GM12878 (cell line): Measurements from ENCODE around the gene RNFT2. TPM values are rescaled to one million over a fixed set of nuclear protein-coding genes. Genes with fewer than 3 reads are reported as not detected.
A peak's percentile ranks its signal among the peaks of the same experiment; 100 is the strongest.
"Not testable (repeated sequence)": the region's sequence is repeated elsewhere in the genome, so short reads cannot be mapped to it uniquely, and the experiment has no call there.

ENCODE experiments used
- ATAC-seq: fragments of 200-7000 bp; cut with Tn5 transposase; 3 replicates; pipeline ENCODE4 v1.9.1; 2020; ENCODE audit warnings: mild to moderate bottlenecking, moderate library complexity
- BruUV-seq: library from RNA; stranded (reverse); fragments of 400-500 nt; replicated peaks from 2 replicates; lab custom pipeline; 2021; lab: Mats Ljungman, UMichigan
- CTCF ChIA-PET: fragments of 300-600 bp; sonication (Branson Sonifier 250); formaldehyde crosslinking; extraction: SDS; loops from one replicate; lab custom pipeline; 2021; ENCODE audit warnings: inconsistent platforms; lab: Yijun Ruan, JAX
- POLR2A ChIA-PET: fragments of 350-600 bp; formaldehyde crosslinking; extraction: SDS; loops from one replicate; lab custom pipeline; 2021; ENCODE audit warnings: inconsistent platforms; lab: Charles Lee
- RAD21 ChIA-PET: fragments of 300-600 bp; sonication (Branson Sonifier 250); formaldehyde crosslinking; loops from one replicate; lab custom pipeline; 2023; ENCODE audit warnings: antibody characterized with exemption; ENCODE audit not compliant: unreplicated experiment; lab: Charles Lee
- SMC1A ChIA-PET: fragments of 300-600 bp; sonication (Branson Sonifier 250); formaldehyde crosslinking; loops from one replicate; lab custom pipeline; 2023; ENCODE audit not compliant: unreplicated experiment, uncharacterized antibody; lab: Charles Lee
- DNase-seq: peaks from one replicate; pipeline ENCODE4 v3.0.0-alpha.2; 2011; ENCODE audit warnings: low read depth, low spot score
- FAIRE-seq: peaks from 3 replicates; lab custom pipeline; 2011; peaks lifted over from hg19 to GRCh38; lab: Jason Lieb, UNC
- H2AFZ ChIP-seq: 2 replicates; pipeline ENCODE4 v1.6.0; 2011; ENCODE audit warnings: low read depth, low read length, control low read depth; ENCODE audit not compliant: control insufficient read depth
- H3K27ac ChIP-seq: 2 replicates; pipeline ENCODE4 v1.5.1; 2011; ENCODE audit warnings: control low read depth; ENCODE audit not compliant: control insufficient read depth, insufficient read depth
- H3K27me3 ChIP-seq, 2 experiments: replicated peaks in 1 of 2; 2 replicates each; pipeline versions ENCODE4 v1.6.0 to v1.6.1; 2011; ENCODE audit warnings: low read length in 1 of 2; ENCODE audit not compliant: control insufficient read depth in 2 of 2, insufficient read depth in 2 of 2
- H3K36me3 ChIP-seq, 2 experiments: 2 replicates each; pipeline ENCODE4 v1.5.1; 2011; ENCODE audit warnings: low read length in 1 of 2; ENCODE audit not compliant: control insufficient read depth in 2 of 2, insufficient read depth in 2 of 2
- H3K4me1 ChIP-seq: 2 replicates; pipeline ENCODE4 v1.6.1; 2011; ENCODE audit warnings: mild to moderate bottlenecking, low read length, moderate library complexity, mixed read lengths; ENCODE audit not compliant: control insufficient read depth, insufficient read depth
- H3K4me2 ChIP-seq: 2 replicates; pipeline ENCODE4 v1.6.0; 2011; ENCODE audit warnings: control low read depth; ENCODE audit not compliant: control insufficient read depth, insufficient read depth
- H3K4me3 ChIP-seq: fragments of 200-600 bp; sonication (generic); 2 replicates; pipeline ENCODE4 v1.5.1; 2016
- H3K79me2 ChIP-seq: 2 replicates; pipeline ENCODE4 v1.6.0; 2011; ENCODE audit warnings: low read length; ENCODE audit not compliant: control insufficient read depth, insufficient read depth
- H3K9ac ChIP-seq: 2 replicates; pipeline ENCODE4 v1.8.0; 2011; ENCODE audit warnings: low read length, control low read depth, mixed read lengths; ENCODE audit not compliant: control insufficient read depth, insufficient read depth
- H3K9me3 ChIP-seq: replicated peaks from 3 replicates; pipeline ENCODE4 v1.5.1; 2011; ENCODE audit warnings: mild to moderate bottlenecking, low read length; ENCODE audit not compliant: control insufficient read depth, insufficient read depth
- H4K20me1 ChIP-seq: 2 replicates; pipeline ENCODE4 v1.6.0; 2011; ENCODE audit not compliant: control insufficient read depth, insufficient read depth
- BMI1 ChIP-seq: fragments of 450-650 bp; IDR thresholded peaks from 2 replicates; pipeline ENCODE4 v1.6.1; 2016; ENCODE audit warnings: mild to moderate bottlenecking, moderate library complexity, borderline replicate concordance
- CHD1 ChIP-seq: IDR thresholded peaks from 2 replicates; pipeline ENCODE4 v1.6.1; 2012; ENCODE audit warnings: low read depth, low read length, improper control_type of control experiment
- WGBS: methylation state at CpG from one replicate; pipeline ENCODE4 v1.1.6; 2016; ENCODE audit warnings: low lambda C conversion rate; ENCODE audit not compliant: insufficient replicate concordance, insufficient coverage; ENCODE audit errors: missing lambda C conversion rate; 5-methylcytosine and 5-hydroxymethylcytosine counted together
- in situ Hi-C: fragments of 300-500 bp; cut with MboI; formaldehyde crosslinking; loops from 9 replicates; pipeline ENCODE4 v1.14.3; 2018; ENCODE audit warnings: mixed read lengths
- intact Hi-C: fragments of 100-400 bp; cut with micrococcal nuclease; formaldehyde crosslinking; loops from one replicate; pipeline ENCODE4 v1.14.2; 2022; ENCODE audit not compliant: unreplicated experiment
- polyA plus RNA-seq, 11 experiments: library from polyadenylated mRNA; depleted of rRNA in 4 of 11; unstranded in 6 of 11; stranded (reverse) in 5 of 11; fragments of >200 nt; fragmentation: Nextera tagmentation in 4 of 11; fragmentation: Illumina TruSeq in 1 of 11; extraction: Ambion mirVana in 4 of 11; extraction: Trizol in 1 of 11; gene quantifications; 1 replicate in 1 of 11; 2 replicates in 10 of 11; pipeline versions ENCODE4 v1.2.1 to v1.2.3, GENCODE V29; 2011 to 2016; ENCODE audit warnings: inconsistent platforms in 2 of 11, missing spikeins in 2 of 11, low read depth in 1 of 11
- total RNA-seq, 4 experiments: library from RNA; depleted of rRNA in 3 of 4; stranded (reverse); fragments of >200 nt in 3 of 4; fragmentation: Illumina TruSeq in 1 of 4; extraction: Trizol in 1 of 4; gene quantifications; 2 replicates each; pipeline versions ENCODE4 v1.2.1 to v1.2.3, GENCODE V29; 2013 to 2021

Gene RNFT2
- total and polyA plus RNA-seq, 10 of the 15 experiments (the other 5 are each of a cell fraction or from before 2014, with no cell fraction given) = 2.5 to 17.3 (median 9.7) TPM

DNA sequence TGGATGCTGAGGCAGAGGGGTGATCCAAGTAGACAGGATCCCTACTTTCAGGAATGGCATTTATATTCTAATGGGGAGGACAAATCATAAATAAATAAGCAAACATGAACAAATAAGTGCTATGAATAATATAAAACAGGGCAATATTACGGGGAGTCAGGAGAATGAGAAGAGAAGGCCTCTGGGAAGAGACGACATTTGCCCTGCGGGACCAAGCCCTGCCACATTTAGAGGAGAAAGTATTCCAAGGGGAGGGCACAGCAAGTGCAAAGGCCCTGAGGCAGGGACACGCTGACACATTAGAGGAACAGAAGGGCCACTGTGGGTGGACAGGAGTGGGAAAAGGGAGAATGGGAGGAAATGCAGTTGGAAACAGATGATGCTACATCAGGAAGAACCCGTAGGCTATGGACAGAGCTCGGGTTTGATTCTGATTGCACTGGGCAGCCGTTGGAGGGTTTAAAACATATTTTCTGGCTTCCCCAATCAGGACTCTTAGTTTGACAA lies 1.3 kb downstream of the RNFT2 start:
- H2AFZ ChIP-seq = no peak overlapping the region
- ChIA-PET POLR2A (no interaction called here), RAD21 (no interaction called here), CTCF (no interaction called here), SMC1A (no interaction called here)
- DNase-seq (no peak), FAIRE-seq (no peak), ATAC-seq (no peak)
- in situ Hi-C loops (no loop called here), intact Hi-C loops (loop anchor here (10.0 kb wide), 1 partner anchor 145 kb away; the partner anchor contains the start of gene HRK)
- H3K4me1 ChIP-seq = peaks cover 4% of the 10 kb centered on the region; the same call in 1 of the 2 replicates
- H3K27ac ChIP-seq = no peak overlapping the region
- TF ChIP-seq CHD1 (no peak), BMI1 (no peak)
- no peaks in the 10 kb centered on the region; a peak in 1 of 4 replicates for H3K36me3 ChIP-seq
- peaks cover 21% of the 10 kb centered on the region for H3K79me2 ChIP-seq
- H3K4me2 ChIP-seq = peak overlapping the region; percentile 68
- no peaks in the 10 kb centered on the region for H4K20me1 ChIP-seq
- peak overlapping the region; percentile 77; the same call in 1 of the 2 replicates for H3K4me3 ChIP-seq
- no peak overlapping the region for H3K9ac ChIP-seq
- no TSS peak for BruUV-seq
- H3K9me3 ChIP-seq = no peaks in the 10 kb centered on the region
- no peaks in the 10 kb centered on the region for H3K27me3 ChIP-seq
- 87% methylated on average over 7 of the region's 7 CpGs for WGBS

DNA sequence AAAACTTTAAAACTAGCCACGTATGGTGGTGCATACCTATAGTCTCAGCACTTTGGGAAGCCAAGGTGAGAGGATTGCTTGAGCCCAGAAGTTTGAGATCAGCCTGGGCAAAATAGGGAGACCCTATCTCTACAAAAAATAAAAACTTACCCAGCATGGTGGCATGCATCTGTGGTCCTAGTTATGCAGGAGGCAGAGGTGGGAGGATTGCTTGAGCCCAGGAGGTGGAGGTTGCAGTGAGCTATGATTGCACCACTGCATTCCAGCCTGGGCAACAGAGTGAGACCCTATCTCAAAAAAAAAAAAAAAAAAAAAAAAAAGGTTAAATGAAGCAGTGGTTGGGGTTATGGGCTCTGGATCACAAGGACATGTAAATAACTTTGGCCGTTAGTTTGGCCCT lies 4.7 kb downstream of the RNFT2 start:
- intact Hi-C loops, H3K9ac ChIP-seq, H3K9me3 ChIP-seq, DNase-seq, H2AFZ ChIP-seq, H3K79me2 ChIP-seq, SMC1A ChIA-PET, H3K27ac ChIP-seq, ATAC-seq, H3K27me3 ChIP-seq, BruUV-seq, RAD21 ChIA-PET, POLR2A ChIA-PET, FAIRE-seq, H3K4me2 ChIP-seq, H3K4me1 ChIP-seq, in situ Hi-C loops, H4K20me1 ChIP-seq, H3K4me3 ChIP-seq, H3K36me3 ChIP-seq: not testable (repeated sequence)
- CTCF ChIA-PET = interaction anchor here (2.2 kb wide), 1 partner anchor 17 kb away, joined by 8 read pairs; no protein-coding TSS in a partner anchor
- 67% methylated on average over 1 of the region's 2 CpGs for WGBS
